ENCODE data around the gene LAMA4.

DNA sequence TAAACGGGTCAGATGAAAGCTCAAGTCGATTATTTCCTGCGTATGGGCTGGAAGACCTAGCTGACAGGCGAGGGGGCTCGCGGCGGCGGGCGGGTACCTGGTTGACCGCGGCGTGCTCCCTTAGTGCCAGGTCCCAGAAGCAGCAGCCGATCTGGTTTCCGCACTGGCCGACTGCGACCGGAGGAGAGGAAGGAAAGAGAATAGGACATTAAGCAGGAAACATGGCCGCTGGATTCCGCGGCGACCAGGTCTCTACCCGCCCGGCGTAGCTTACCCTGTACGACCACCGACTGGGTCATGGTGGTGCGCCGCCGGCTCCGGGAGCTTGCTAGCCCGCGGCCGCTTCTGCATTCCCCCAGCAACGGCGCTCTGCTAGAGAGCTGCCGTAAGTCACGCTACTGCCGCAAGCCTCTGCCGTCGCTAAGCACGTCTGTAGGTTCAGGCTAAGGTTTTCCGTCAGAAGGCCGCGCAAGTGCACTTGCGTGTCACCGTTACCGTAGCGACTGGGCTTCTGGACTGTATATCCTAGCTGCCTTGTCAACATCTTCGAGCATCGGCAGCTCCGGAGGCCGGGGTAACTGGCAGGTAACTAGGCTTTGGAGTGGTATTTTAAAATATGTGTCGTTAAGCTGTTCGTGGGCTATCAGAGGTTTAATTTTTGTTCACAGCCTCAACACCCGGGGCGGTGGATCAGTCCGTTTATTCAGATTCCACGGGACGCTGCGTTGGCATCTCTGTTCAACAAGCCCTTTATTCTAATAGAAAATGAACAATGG is 167.0 kb downstream of the LAMA4 start, which contains the start of the genes FAM229B and TUBE1:
- TF ChIP-seq EP300 (IDR thresholded peaks at IDR 0.05) (no peak), POLR2AphosphoS5 (IDR thresholded peaks at IDR 0.05) (peak; percentile 14 to 83)
- TF ChIP-seq, protein P1, sequence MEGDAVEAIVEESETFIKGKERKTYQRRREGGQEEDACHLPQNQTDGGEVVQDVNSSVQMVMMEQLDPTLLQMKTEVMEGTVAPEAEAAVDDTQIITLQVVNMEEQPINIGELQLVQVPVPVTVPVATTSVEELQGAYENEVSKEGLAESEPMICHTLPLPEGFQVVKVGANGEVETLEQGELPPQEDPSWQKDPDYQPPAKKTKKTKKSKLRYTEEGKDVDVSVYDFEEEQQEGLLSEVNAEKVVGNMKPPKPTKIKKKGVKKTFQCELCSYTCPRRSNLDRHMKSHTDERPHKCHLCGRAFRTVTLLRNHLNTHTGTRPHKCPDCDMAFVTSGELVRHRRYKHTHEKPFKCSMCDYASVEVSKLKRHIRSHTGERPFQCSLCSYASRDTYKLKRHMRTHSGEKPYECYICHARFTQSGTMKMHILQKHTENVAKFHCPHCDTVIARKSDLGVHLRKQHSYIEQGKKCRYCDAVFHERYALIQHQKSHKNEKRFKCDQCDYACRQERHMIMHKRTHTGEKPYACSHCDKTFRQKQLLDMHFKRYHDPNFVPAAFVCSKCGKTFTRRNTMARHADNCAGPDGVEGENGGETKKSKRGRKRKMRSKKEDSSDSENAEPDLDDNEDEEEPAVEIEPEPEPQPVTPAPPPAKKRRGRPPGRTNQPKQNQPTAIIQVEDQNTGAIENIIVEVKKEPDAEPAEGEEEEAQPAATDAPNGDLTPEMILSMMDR (IDR thresholded peaks at IDR 0.05): peak in 1 of 6 experiments; percentile 4
